Ovary (tissue), 3 donors: ENCODE data around the gene EPHB6.

Source experiments
- CTCF ChIP-seq, 3 donors: fragments of 450-650 bp in 2 of 3; fragments of 200-600 bp in 1 of 3; IDR thresholded peaks; one replicate each; pipeline versions ENCODE4 v1.5.1 to v1.8.0; 2016 to 2022; ENCODE audit warnings: antibody characterized with exemption in 3 of 3, mild to moderate bottlenecking in 1 of 3
- POLR2A ChIP-seq: fragments of 450-650 bp; IDR thresholded peaks from one replicate; pipeline ENCODE4 v1.6.1; 2017; ENCODE audit warnings: antibody characterized with exemption, mild to moderate bottlenecking, moderate library complexity
- donor health status: DM: no; HTN: no; CAD: no.

- TF ChIP-seq CTCF (IDR thresholded peaks at IDR 0.05) (no peak), POLR2A (no peak)
These were observed 23.4 kb downstream of the EPHB6 start for GRCh38 chr7:142878315-142878714.
